Measurements from ENCODE around the gene TAX1BP3. TPM values are rescaled to one million over a fixed set of nuclear protein-coding genes. Genes with fewer than 3 reads are reported as not detected.

Gene TAX1BP3
- total and polyA plus RNA-seq, 9 of the 15 experiments (the other 6 are each of a cell fraction or from before 2014, with no cell fraction given), result 0.99 to 14.5 (median 6.2) TPM

- TF ChIP-seq BCLAF1 (IDR thresholded peaks at IDR 0.05; ENCODE audit: borderline replicate concordance in 1 of 2, control insufficient read depth in 1 of 2, low read depth in 2 of 2, low read length in 1 of 2) (no peak), NR1H2 (CRISPR knock-in tag; IDR thresholded peaks at IDR 0.05) (no peak), ZFP1 (CRISPR knock-in tag; IDR thresholded peaks at IDR 0.05) (no peak), BRCA1 (IDR thresholded peaks at IDR 0.05) (no peak), BRCA1 (CRISPR knock-in tag; IDR thresholded peaks at IDR 0.05) (no peak)
- TF ChIP-seq, protein P1, sequence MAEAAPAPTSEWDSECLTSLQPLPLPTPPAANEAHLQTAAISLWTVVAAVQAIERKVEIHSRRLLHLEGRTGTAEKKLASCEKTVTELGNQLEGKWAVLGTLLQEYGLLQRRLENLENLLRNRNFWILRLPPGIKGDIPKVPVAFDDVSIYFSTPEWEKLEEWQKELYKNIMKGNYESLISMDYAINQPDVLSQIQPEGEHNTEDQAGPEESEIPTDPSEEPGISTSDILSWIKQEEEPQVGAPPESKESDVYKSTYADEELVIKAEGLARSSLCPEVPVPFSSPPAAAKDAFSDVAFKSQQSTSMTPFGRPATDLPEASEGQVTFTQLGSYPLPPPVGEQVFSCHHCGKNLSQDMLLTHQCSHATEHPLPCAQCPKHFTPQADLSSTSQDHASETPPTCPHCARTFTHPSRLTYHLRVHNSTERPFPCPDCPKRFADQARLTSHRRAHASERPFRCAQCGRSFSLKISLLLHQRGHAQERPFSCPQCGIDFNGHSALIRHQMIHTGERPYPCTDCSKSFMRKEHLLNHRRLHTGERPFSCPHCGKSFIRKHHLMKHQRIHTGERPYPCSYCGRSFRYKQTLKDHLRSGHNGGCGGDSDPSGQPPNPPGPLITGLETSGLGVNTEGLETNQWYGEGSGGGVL (CRISPR knock-in tag; IDR thresholded peaks at IDR 0.05), result no peak
Observed at GRCh38 chr17:3641014-3641413, 27.4 kb downstream of the TAX1BP3 start (continued).

Measured in K562 (cell line).